Karpas-422 (cell line): ENCODE data around the gene C9orf50. TPM values are rescaled to one million over a fixed set of nuclear protein-coding genes. Genes with fewer than 3 reads are reported as not detected.
"Not testable (repeated sequence)": the region's sequence is repeated elsewhere in the genome, so short reads cannot be mapped to it uniquely, and the experiment has no call there.

Experiments used
- DNase-seq: peaks from one replicate; pipeline ENCODE4 v3.0.0-alpha.2; 2015
- H2AFZ ChIP-seq: fragments of 200-600 bp; sonication (generic); 2 replicates; pipeline ENCODE4 v1.6.1; 2014; ENCODE audit warnings: antibody characterized with exemption, low read length, mixed read lengths
- H3K27ac ChIP-seq: fragments of 200-600 bp; sonication (generic); 2 replicates; pipeline ENCODE4 v1.5.1; 2014; ENCODE audit warnings: mild to moderate bottlenecking, low read length, moderate library complexity
- H3K27me3 ChIP-seq: fragments of 200-600 bp; sonication (generic); 2 replicates; pipeline ENCODE4 v1.6.1; 2014; ENCODE audit warnings: low read length, mixed read lengths
- H3K36me3 ChIP-seq: fragments of 200-600 bp; sonication (generic); 2 replicates; pipeline ENCODE4 v1.6.1; 2014; ENCODE audit warnings: low read length, mixed read lengths; ENCODE audit not compliant: insufficient read depth
- H3K4me1 ChIP-seq: fragments of 200-600 bp; sonication (generic); 2 replicates; pipeline ENCODE4 v1.6.1; 2014; ENCODE audit warnings: mild to moderate bottlenecking, low read length, mixed read lengths
- H3K4me2 ChIP-seq: fragments of 200-600 bp; sonication (generic); 2 replicates; pipeline ENCODE4 v1.6.1; 2014; ENCODE audit warnings: low read length, low read depth, mild to moderate bottlenecking; ENCODE audit not compliant: poor library complexity, severe bottlenecking
- H3K4me3 ChIP-seq: fragments of 200-600 bp; sonication (generic); 2 replicates; pipeline ENCODE4 v1.5.1; 2014; ENCODE audit warnings: mild to moderate bottlenecking, antibody characterized with exemption, low read length, mixed read lengths
- H3K79me2 ChIP-seq: fragments of 200-600 bp; sonication (generic); 2 replicates; pipeline ENCODE4 v1.6.1; 2014; ENCODE audit warnings: mild to moderate bottlenecking, low read length, mixed read lengths
- H3K9ac ChIP-seq: fragments of 200-600 bp; sonication (generic); 2 replicates; pipeline ENCODE4 v1.6.0; 2014; ENCODE audit warnings: low read length
- H3K9me2 ChIP-seq: fragments of 200-600 bp; sonication (generic), shearing (Covaris generic); replicated peaks from 2 replicates; pipeline ENCODE4 v1.6.0; 2014; ENCODE audit warnings: mild to moderate bottlenecking, low read length, moderate library complexity; ENCODE audit not compliant: insufficient read depth
- H3K9me3 ChIP-seq: fragments of 300-700, 200-600 bp; sonication (generic); 2 replicates; pipeline ENCODE4 v1.6.1; 2014; ENCODE audit warnings: low read length, mixed read lengths
- H4K20me1 ChIP-seq: fragments of 200-600 bp; sonication (generic); 2 replicates; pipeline ENCODE4 v1.6.1; 2014; ENCODE audit warnings: mild to moderate bottlenecking, antibody characterized with exemption, low read length, low read depth; ENCODE audit not compliant: insufficient read depth
- total RNA-seq: library from RNA; depleted of rRNA; stranded (reverse); fragments of >200 nt; shearing (Covaris generic); gene quantifications from 2 replicates; pipeline ENCODE4 v1.2.3, GENCODE V29; 2014; ENCODE audit warnings: low replicate concordance

Gene C9orf50
- total RNA-seq, 1 experiment from 2014 or later, result not detected

- Histone ChIP-seq H3K4me2 (no peak overlapping the region), H3K36me3 (no peaks in the 10 kb centered on the region), H3K9me3 (no peaks in the 10 kb centered on the region), H3K9me2 (no peaks in the 10 kb centered on the region), H3K27me3 (no peaks in the 10 kb centered on the region), H3K4me1 (no peaks in the 10 kb centered on the region), H3K9ac (no peak overlapping the region), H4K20me1 (no peaks in the 10 kb centered on the region), H3K27ac (no peak overlapping the region), H3K4me3 (no peak overlapping the region), H3K79me2 (no peaks in the 10 kb centered on the region), H2AFZ (no peak overlapping the region)
- DNase-seq, result no peak
Observed at GRCh38 chr9:129597355-129598088, 23.4 kb downstream of the C9orf50 start.

- Histone ChIP-seq H2AFZ (no peak overlapping the region), H3K9ac (no peak overlapping the region)
Observed at GRCh38 chr9:129596541-129597331, 24.2 kb downstream of the C9orf50 start.

GRCh38 chr9:129595903-129596540 lies 24.9 kb downstream of the C9orf50 start:
- Histone ChIP-seq H3K4me1 (no peaks in the 10 kb centered on the region), H3K36me3 (no peaks in the 10 kb centered on the region), H4K20me1 (no peaks in the 10 kb centered on the region), H3K27me3 (no peaks in the 10 kb centered on the region), H3K9me2 (no peaks in the 10 kb centered on the region), H3K4me3 (no peak overlapping the region), H3K27ac (no peak overlapping the region), H3K4me2 (no peak overlapping the region), H3K79me2 (no peaks in the 10 kb centered on the region), H3K9ac (no peak overlapping the region), H3K9me3 (no peaks in the 10 kb centered on the region), H2AFZ (no peak overlapping the region)
- DNase-seq, result no peak

More at GRCh38 chr9:129596541-129597331, 24.2 kb downstream of the C9orf50 start:
- no peak overlapping the region for H3K4me3 ChIP-seq
- no peaks in the 10 kb centered on the region for H4K20me1 ChIP-seq
- H3K79me2 ChIP-seq, result no peaks in the 10 kb centered on the region
- no peaks in the 10 kb centered on the region for H3K9me3 ChIP-seq
- no peaks in the 10 kb centered on the region for H3K27me3 ChIP-seq
- no peaks in the 10 kb centered on the region for H3K36me3 ChIP-seq
- no peaks in the 10 kb centered on the region for H3K4me1 ChIP-seq
- DNase-seq, result no peak
- no peak overlapping the region for H3K4me2 ChIP-seq
- H3K9me2 ChIP-seq, result no peaks in the 10 kb centered on the region
- H3K27ac ChIP-seq, result no peak overlapping the region

- H3K9ac ChIP-seq, result no peak overlapping the region
- H2AFZ ChIP-seq, result no peak overlapping the region
Observed at GRCh38 chr9:129595311-129595741, 25.6 kb downstream of the C9orf50 start.

GRCh38 chr9:129594632-129595031 lies 26.3 kb downstream of the C9orf50 start:
- no peak overlapping the region for H3K27ac ChIP-seq
- no peaks in the 10 kb centered on the region for H3K9me2 ChIP-seq
- H3K4me2 ChIP-seq, result no peak overlapping the region
- no peaks in the 10 kb centered on the region for H3K79me2 ChIP-seq
- H3K9me3 ChIP-seq, result no peaks in the 10 kb centered on the region
- H2AFZ ChIP-seq, result no peak overlapping the region
- no peak for DNase-seq
- H3K4me3 ChIP-seq, result no peak overlapping the region
- H3K9ac ChIP-seq, result no peak overlapping the region
- no peaks in the 10 kb centered on the region for H3K4me1 ChIP-seq
- no peaks in the 10 kb centered on the region for H4K20me1 ChIP-seq
- no peaks in the 10 kb centered on the region for H3K27me3 ChIP-seq
- H3K36me3 ChIP-seq, result no peaks in the 10 kb centered on the region

More at GRCh38 chr9:129595311-129595741, 25.6 kb downstream of the C9orf50 start:
- Histone ChIP-seq H3K4me1 (no peaks in the 10 kb centered on the region), H3K79me2 (no peaks in the 10 kb centered on the region), H3K9me3 (no peaks in the 10 kb centered on the region), H4K20me1 (no peaks in the 10 kb centered on the region), H3K36me3 (no peaks in the 10 kb centered on the region), H3K4me3 (no peak overlapping the region), H3K27ac (no peak overlapping the region), H3K9me2 (no peaks in the 10 kb centered on the region), H3K27me3 (no peaks in the 10 kb centered on the region), H3K4me2 (no peak overlapping the region)
- no peak for DNase-seq

- not testable (repeated sequence) for H3K79me2 ChIP-seq, H3K36me3 ChIP-seq, H2AFZ ChIP-seq
Observed at GRCh38 chr9:129592790-129593189, 28.1 kb downstream of the C9orf50 start.

GRCh38 chr9:129591916-129592315 lies 29.0 kb downstream of the C9orf50 start:
- Histone ChIP-seq H3K4me2 (no peak overlapping the region), H3K79me2 (no peaks in the 10 kb centered on the region), H3K9ac (no peak overlapping the region), H4K20me1 (no peaks in the 10 kb centered on the region), H3K27ac (no peak overlapping the region), H3K9me3 (no peaks in the 10 kb centered on the region), H3K27me3 (no peaks in the 10 kb centered on the region), H3K4me3 (no peak overlapping the region), H3K9me2 (no peaks in the 10 kb centered on the region), H3K36me3 (no peaks in the 10 kb centered on the region), H2AFZ (no peak overlapping the region), H3K4me1 (no peaks in the 10 kb centered on the region)
- DNase-seq, result no peak

More at GRCh38 chr9:129592790-129593189, 28.1 kb downstream of the C9orf50 start:
- H3K4me1 ChIP-seq, H4K20me1 ChIP-seq, H3K9ac ChIP-seq, DNase-seq, H3K4me3 ChIP-seq, H3K27me3 ChIP-seq, H3K4me2 ChIP-seq, H3K9me2 ChIP-seq, H3K9me3 ChIP-seq, H3K27ac ChIP-seq: not testable (repeated sequence)

- Histone ChIP-seq H3K4me1 (no peaks in the 10 kb centered on the region), H2AFZ (no peak overlapping the region), H3K79me2 (no peaks in the 10 kb centered on the region), H3K36me3 (no peaks in the 10 kb centered on the region), H3K4me3 (no peak overlapping the region), H3K9me3 (no peaks in the 10 kb centered on the region), H3K9ac (no peak overlapping the region), H4K20me1 (no peaks in the 10 kb centered on the region), H3K27me3 (no peaks in the 10 kb centered on the region), H3K4me2 (no peak overlapping the region), H3K27ac (no peak overlapping the region), H3K9me2 (no peaks in the 10 kb centered on the region)
- DNase-seq, result no peak
Observed at GRCh38 chr9:129590466-129590865, 30.4 kb downstream of the C9orf50 start.
